IPS-18a (cell line): Measurements from ENCODE around the gene UMAD1.

Experiments used
- H3K27ac ChIP-seq: one replicate; pipeline ENCODE4 v1.5.1; 2013; ENCODE audit warnings: low read length
- H3K27me3 ChIP-seq: one replicate; pipeline ENCODE4 v1.6.1; 2013; ENCODE audit warnings: mild to moderate bottlenecking, low read length; ENCODE audit not compliant: control insufficient read depth, insufficient read depth
- H3K36me3 ChIP-seq: one replicate; pipeline ENCODE4 v1.6.1; 2013; ENCODE audit warnings: low read depth, low read length; ENCODE audit not compliant: control insufficient read depth
- H3K4me1 ChIP-seq: one replicate; pipeline ENCODE4 v1.6.1; 2013; ENCODE audit warnings: low read depth, low read length; ENCODE audit not compliant: control insufficient read depth
- H3K4me3 ChIP-seq: one replicate; pipeline ENCODE4 v1.5.1; 2013; ENCODE audit warnings: low read length
- H3K9ac ChIP-seq: one replicate; pipeline ENCODE4 v1.6.1; 2013; ENCODE audit warnings: mild to moderate bottlenecking, low read length, moderate library complexity
- H3K9me3 ChIP-seq: one replicate; pipeline ENCODE4 v1.6.1; 2013; ENCODE audit warnings: low read depth, low read length; ENCODE audit not compliant: control insufficient read depth

UMAD1 gene

DNA sequence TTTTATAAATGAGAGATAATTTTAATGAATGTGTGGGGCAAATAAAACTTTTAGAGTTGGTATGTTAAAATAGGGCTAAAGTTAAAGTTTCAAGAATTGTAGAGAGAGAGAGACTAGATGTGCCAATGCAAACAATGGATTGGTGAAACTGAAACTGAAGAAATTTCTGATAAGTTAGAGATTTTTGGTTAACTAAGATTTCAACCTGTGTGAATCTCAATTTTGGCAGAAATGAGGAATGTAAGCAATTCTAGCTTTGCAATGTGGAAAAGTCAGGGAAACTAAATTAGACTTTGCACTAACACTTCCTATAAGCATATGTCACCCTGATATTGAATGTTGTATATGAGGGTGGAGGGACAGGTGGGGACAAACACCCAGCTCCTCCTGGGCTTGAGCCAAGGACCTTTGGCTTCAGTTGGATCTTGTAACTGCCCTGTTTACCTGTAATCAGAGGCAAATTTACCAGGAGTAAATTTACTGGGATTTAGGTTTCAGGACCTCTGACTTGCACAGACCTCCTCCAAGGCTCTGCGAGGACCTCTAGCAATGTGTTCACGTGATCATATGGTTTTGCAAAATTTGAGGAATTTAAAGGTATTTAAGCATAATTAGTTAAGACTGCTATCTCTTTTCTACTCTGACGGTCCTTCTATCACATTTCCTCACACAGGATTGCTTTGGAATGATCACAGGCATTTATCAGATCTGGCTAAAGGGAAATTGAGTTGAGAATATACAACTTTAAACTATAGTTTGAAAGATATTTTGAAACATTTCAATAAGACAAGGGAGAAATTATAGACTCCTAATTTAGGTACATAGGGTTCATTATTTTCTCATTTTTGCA is 110.9 kb downstream of the UMAD1 start:
- Histone ChIP-seq H3K27ac (no peak overlapping the region), H3K9ac (no peak overlapping the region)

DNA sequence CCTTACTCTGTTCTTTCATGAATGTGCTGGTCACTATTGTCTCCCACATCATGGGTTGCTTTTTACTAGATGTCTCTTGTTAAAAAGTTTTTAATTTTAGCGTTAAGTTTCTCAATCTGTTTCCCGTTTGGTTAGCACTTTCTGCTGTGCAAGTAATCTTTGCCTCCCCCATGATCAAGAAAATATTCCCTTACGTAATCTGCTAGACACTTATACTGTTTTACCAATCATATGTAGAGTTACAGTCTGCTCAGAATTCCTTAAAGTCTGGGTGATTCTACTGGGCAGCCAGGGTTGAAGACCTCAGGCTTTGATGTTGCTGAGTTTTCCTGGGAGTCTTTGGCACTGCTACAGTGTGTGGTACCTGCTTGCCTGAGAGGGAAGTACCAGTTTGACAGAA is 116.0 kb downstream of the UMAD1 start:
- H3K9me3 ChIP-seq, result no peaks in the 10 kb centered on the region
- no peak overlapping the region for H3K27ac ChIP-seq
- no peaks in the 10 kb centered on the region for H3K4me1 ChIP-seq
- H3K9ac ChIP-seq, result no peak overlapping the region
- H3K4me3 ChIP-seq, result no peak overlapping the region
- H3K27me3 ChIP-seq, result no peaks in the 10 kb centered on the region
- H3K36me3 ChIP-seq, result no peaks in the 10 kb centered on the region

More for the DNA sequence above, 110.9 kb downstream of the UMAD1 start:
- Histone ChIP-seq H3K9me3 (no peaks in the 10 kb centered on the region), H3K27me3 (no peaks in the 10 kb centered on the region), H3K4me3 (no peak overlapping the region), H3K36me3 (no peaks in the 10 kb centered on the region), H3K4me1 (no peaks in the 10 kb centered on the region)

GRCh38 chr7:7757576-7757975 is 117.0 kb downstream of the UMAD1 start:
- Histone ChIP-seq H3K4me1 (peaks cover 3% of the 10 kb centered on the region), H3K4me3 (no peak overlapping the region), H3K36me3 (no peaks in the 10 kb centered on the region), H3K27ac (no peak overlapping the region), H3K9me3 (no peaks in the 10 kb centered on the region), H3K27me3 (no peaks in the 10 kb centered on the region), H3K9ac (no peak overlapping the region)

GRCh38 chr7:7761340-7761973 is 120.9 kb downstream of the UMAD1 start:
- no peaks in the 10 kb centered on the region for H3K27me3 ChIP-seq
- no peak overlapping the region for H3K9ac ChIP-seq
- no peak overlapping the region for H3K27ac ChIP-seq
- H3K4me1 ChIP-seq, result peaks cover 3% of the 10 kb centered on the region
- no peaks in the 10 kb centered on the region for H3K9me3 ChIP-seq
- H3K4me3 ChIP-seq, result no peak overlapping the region
- no peaks in the 10 kb centered on the region for H3K36me3 ChIP-seq

- Histone ChIP-seq H3K4me1 (peaks cover 3% of the 10 kb centered on the region), H3K4me3 (no peak overlapping the region), H3K9ac (no peak overlapping the region), H3K27ac (no peak overlapping the region), H3K36me3 (no peaks in the 10 kb centered on the region), H3K9me3 (no peaks in the 10 kb centered on the region), H3K27me3 (no peaks in the 10 kb centered on the region)
Observed at GRCh38 chr7:7761974-7762779, 121.6 kb downstream of the UMAD1 start.

GRCh38 chr7:7764520-7765396 is 124.2 kb downstream of the UMAD1 start:
- Histone ChIP-seq H3K9ac (no peak overlapping the region), H3K27ac (no peak overlapping the region), H3K4me1 (peaks cover 3% of the 10 kb centered on the region), H3K9me3 (no peaks in the 10 kb centered on the region), H3K36me3 (no peaks in the 10 kb centered on the region), H3K4me3 (no peak overlapping the region), H3K27me3 (no peaks in the 10 kb centered on the region)

DNA sequence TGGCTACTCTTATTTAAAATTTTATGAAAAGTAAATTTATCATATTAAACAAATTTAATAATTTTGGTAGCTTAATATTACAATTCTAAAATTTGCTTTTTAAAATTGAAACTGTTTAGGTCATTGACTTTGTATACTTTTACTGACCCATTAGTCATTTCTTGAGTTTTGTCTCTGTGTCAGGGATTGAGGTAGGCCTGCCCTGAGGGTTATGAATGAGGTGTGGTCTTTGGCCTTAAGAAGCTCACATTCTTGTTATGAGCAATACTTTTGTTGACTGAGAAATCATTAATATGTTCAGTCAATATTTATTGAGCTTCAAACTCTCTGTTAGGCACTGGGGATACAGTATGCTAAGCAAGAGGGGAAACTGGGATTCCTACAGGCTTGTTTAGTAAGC is 124.9 kb downstream of the UMAD1 start:
- Histone ChIP-seq H3K9ac (no peak overlapping the region), H3K36me3 (no peaks in the 10 kb centered on the region), H3K4me3 (no peak overlapping the region), H3K27ac (no peak overlapping the region), H3K9me3 (no peaks in the 10 kb centered on the region), H3K27me3 (no peaks in the 10 kb centered on the region), H3K4me1 (peaks cover 3% of the 10 kb centered on the region)

- H3K9ac ChIP-seq, result no peak overlapping the region
- no peaks in the 10 kb centered on the region for H3K9me3 ChIP-seq
- no peak overlapping the region for H3K4me3 ChIP-seq
- peaks cover 3% of the 10 kb centered on the region for H3K4me1 ChIP-seq
- H3K27me3 ChIP-seq, result no peaks in the 10 kb centered on the region
- H3K36me3 ChIP-seq, result no peaks in the 10 kb centered on the region
- no peak overlapping the region for H3K27ac ChIP-seq
Observed at GRCh38 chr7:7766671-7767070, 126.1 kb downstream of the UMAD1 start.

DNA sequence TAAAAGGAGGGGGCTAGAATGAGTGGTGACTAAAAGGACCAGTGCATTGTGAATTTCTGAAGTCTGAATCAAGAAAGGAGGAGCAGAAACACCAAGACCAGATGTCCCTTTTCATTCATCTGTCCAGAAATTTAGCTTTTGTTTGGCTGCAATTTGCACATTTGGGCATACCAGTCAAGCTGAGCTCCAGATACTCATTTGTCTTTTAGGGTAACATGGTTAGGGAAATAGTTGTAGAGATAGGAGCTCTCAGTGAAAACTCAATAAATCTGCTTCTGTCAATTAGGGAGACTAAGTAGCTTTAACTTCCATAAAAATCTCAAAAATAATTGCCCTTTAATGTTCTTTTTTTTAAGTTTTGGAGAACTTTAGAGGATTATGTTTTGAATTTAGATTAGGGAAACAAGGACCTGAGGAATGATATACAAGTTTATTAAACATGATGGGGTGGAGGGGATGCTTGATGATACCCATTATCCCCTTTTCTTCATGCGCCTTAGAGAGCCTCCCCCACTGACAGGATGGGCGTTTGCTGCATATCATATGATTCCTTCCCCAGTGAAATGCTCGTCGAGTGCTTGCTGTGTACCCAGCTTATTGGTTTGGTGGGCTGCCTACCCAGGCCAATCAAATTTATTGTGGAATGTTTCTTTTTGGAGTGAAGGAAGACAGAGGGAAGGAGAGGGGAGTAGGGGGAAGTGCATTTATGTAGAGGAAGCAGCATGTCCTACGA is 128.6 kb downstream of the UMAD1 start:
- Histone ChIP-seq H3K4me3 (no peak overlapping the region), H3K27ac (no peak overlapping the region), H3K9ac (no peak overlapping the region), H3K27me3 (no peaks in the 10 kb centered on the region), H3K9me3 (no peaks in the 10 kb centered on the region), H3K4me1 (peaks cover 20% of the 10 kb centered on the region), H3K36me3 (no peaks in the 10 kb centered on the region)

DNA sequence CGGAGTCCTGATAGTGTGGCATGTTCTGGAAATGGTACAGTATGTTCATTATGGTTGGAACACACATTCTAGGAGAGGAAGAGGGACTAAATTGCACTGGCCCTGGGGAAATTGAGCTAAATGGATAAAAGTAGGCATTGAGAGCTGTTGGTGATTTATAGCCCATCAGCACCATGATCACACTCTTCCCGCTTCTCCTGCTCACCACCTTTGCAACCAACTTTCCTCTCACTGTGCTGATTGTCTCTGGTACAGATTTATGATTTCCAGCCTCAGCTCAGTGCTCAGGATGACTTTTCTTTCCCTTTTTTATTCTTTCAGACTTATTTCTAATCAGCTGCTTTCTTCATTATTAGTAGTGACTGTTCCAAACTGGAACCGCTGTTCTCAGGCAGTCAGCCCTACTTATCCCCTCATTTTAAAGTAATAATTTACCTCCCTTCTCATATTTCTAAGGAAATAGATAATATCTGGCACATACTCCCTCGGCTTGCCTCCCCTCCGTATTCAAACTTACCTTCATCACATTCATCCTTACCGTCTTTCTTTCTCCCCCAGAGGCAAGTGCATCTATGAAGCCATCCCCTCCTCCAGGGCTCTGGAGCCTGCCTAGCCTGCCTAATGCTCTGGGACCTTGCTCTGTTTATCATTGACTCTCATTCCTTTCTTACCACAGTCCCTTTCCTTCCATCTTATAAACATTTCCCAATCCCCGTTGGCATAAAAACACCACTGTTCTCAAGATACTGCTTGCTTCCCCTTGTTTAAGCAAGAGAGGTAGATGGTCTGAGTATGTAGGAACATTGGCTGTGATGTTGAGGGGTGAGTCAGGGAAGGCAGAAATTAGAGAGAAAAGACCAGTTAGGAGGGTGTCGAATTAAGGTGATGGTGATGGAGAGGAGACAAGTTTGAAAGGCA is 129.4 kb downstream of the UMAD1 start:
- H3K4me3 ChIP-seq, result no peak overlapping the region
- no peaks in the 10 kb centered on the region for H3K36me3 ChIP-seq
- peaks cover 21% of the 10 kb centered on the region for H3K4me1 ChIP-seq
- H3K9ac ChIP-seq, result no peak overlapping the region
- no peaks in the 10 kb centered on the region for H3K27me3 ChIP-seq
- H3K9me3 ChIP-seq, result no peaks in the 10 kb centered on the region
- no peak overlapping the region for H3K27ac ChIP-seq
